SJSA1 (cell line): ENCODE results near the gene FOXF1. TPM values are rescaled to one million over a fixed set of nuclear protein-coding genes. Genes with fewer than 3 reads are reported as not detected.
A peak's percentile ranks its signal among the peaks of the same experiment; 100 is the strongest.

ENCODE experiments used
- DNase-seq, 2 experiments: peaks; one replicate each; pipeline ENCODE4 v3.0.0-alpha.2; 2015 to 2020; ENCODE audit warnings: low spot score in 2 of 2, low read depth in 1 of 2
- H3K27ac ChIP-seq: fragments of 250-450 bp; sonication (Bioruptor Pico); 2 replicates; pipeline ENCODE4 v1.5.1; 2020; ENCODE audit warnings: mild to moderate bottlenecking, moderate library complexity
- H3K27me3 ChIP-seq: fragments of 250-450 bp; sonication (Bioruptor Pico); replicated peaks from 2 replicates; pipeline ENCODE4 v1.5.1; 2020; ENCODE audit warnings: mild to moderate bottlenecking, moderate library complexity
- H3K36me3 ChIP-seq: fragments of 250-450 bp; sonication (Bioruptor Pico); 2 replicates; pipeline ENCODE4 v1.5.1; 2020; ENCODE audit warnings: mild to moderate bottlenecking
- H3K4me1 ChIP-seq: fragments of 250-450 bp; sonication (Bioruptor Pico); replicated peaks from 2 replicates; pipeline ENCODE4 v1.6.1; 2021; ENCODE audit warnings: mild to moderate bottlenecking
- H3K4me3 ChIP-seq: fragments of 250-450 bp; sonication (Bioruptor Pico); 2 replicates; pipeline ENCODE4 v1.5.1; 2020; ENCODE audit warnings: mild to moderate bottlenecking
- H3K9me3 ChIP-seq: fragments of 250-450 bp; sonication (Bioruptor Pico); replicated peaks from 2 replicates; pipeline ENCODE4 v1.5.1; 2020; ENCODE audit warnings: mild to moderate bottlenecking
- total RNA-seq: library from RNA; depleted of rRNA; stranded (reverse); fragments of >200 nt; shearing (Covaris generic); gene quantifications from 2 replicates; pipeline ENCODE4 v1.2.3, GENCODE V29; 2014

Gene FOXF1
- total RNA-seq, 1 experiment from 2014 or later = 34.7 TPM

GRCh38 chr16:86549076-86549892, 39.0 kb downstream of the FOXF1 start:
- H3K4me3 ChIP-seq = no peak overlapping the region
- DNase-seq = no peak
- no peaks in the 10 kb centered on the region; the same call in 1 of the 2 replicates for H3K4me1 ChIP-seq
- no peak overlapping the region for H3K27ac ChIP-seq
- peaks cover 63% of the 10 kb centered on the region for H3K36me3 ChIP-seq
- H3K9me3 ChIP-seq = no peaks in the 10 kb centered on the region
- H3K27me3 ChIP-seq = no peaks in the 10 kb centered on the region

- H3K27me3 ChIP-seq = no peaks in the 10 kb centered on the region
- H3K27ac ChIP-seq = no peak overlapping the region
- no peak overlapping the region for H3K4me3 ChIP-seq
- no peaks in the 10 kb centered on the region; the same call in 1 of the 2 replicates for H3K4me1 ChIP-seq
- no peaks in the 10 kb centered on the region for H3K9me3 ChIP-seq
- peaks cover 61% of the 10 kb centered on the region for H3K36me3 ChIP-seq
- DNase-seq = no peak
These were observed 39.5 kb downstream of the FOXF1 start for GRCh38 chr16:86549893-86550190.

GRCh38 chr16:86550281-86550680, 40.0 kb downstream of the FOXF1 start:
- DNase-seq = no peak
- Histone ChIP-seq H3K27me3 (no peaks in the 10 kb centered on the region), H3K4me1 (peaks cover under 1% of the 10 kb centered on the region), H3K4me3 (no peak overlapping the region), H3K9me3 (no peaks in the 10 kb centered on the region), H3K27ac (no peak overlapping the region), H3K36me3 (peaks cover 59% of the 10 kb centered on the region)

GRCh38 chr16:86553356-86553755, 43.0 kb downstream of the FOXF1 start:
- no peak overlapping the region for H3K27ac ChIP-seq
- DNase-seq = no peak
- no peaks in the 10 kb centered on the region for H3K27me3 ChIP-seq
- peaks cover 40% of the 10 kb centered on the region for H3K36me3 ChIP-seq
- no peak overlapping the region for H3K4me3 ChIP-seq
- H3K9me3 ChIP-seq = no peaks in the 10 kb centered on the region
- peaks cover 15% of the 10 kb centered on the region for H3K4me1 ChIP-seq

- Histone ChIP-seq H3K27me3 (no peaks in the 10 kb centered on the region), H3K9me3 (no peaks in the 10 kb centered on the region), H3K4me3 (peak overlapping the region; percentile 75), H3K36me3 (peaks cover 30% of the 10 kb centered on the region), H3K27ac (peak overlapping the region; percentile 83), H3K4me1 (peaks cover 15% of the 10 kb centered on the region)
- DNase-seq = peak in 1 of 2 experiments; percentile 16
These were observed 44.2 kb downstream of the FOXF1 start for GRCh38 chr16:86554599-86554916.

- Histone ChIP-seq H3K27me3 (no peaks in the 10 kb centered on the region), H3K9me3 (no peaks in the 10 kb centered on the region), H3K4me1 (peaks cover 15% of the 10 kb centered on the region), H3K4me3 (peak within 1 kb of the TSS; percentile 75), H3K36me3 (peaks cover 27% of the 10 kb centered on the region), H3K27ac (peak within 1 kb of the TSS; percentile 83)
- peak; percentile 85 to 94 for DNase-seq
These were observed 44.8 kb downstream of the FOXF1 start, which contains the start of gene MTHFSD for GRCh38 chr16:86554917-86555703. Gene MTHFSD (minus strand): TSS chr16:86555235. CDS start chr16:86555184, 51 bp downstream.

- no peak for DNase-seq
These were observed 45.4 kb downstream of the FOXF1 start for GRCh38 chr16:86555704-86556075.

GRCh38 chr16:86556576-86556975, 46.2 kb downstream of the FOXF1 start:
- DNase-seq = no peak
- H3K4me1 ChIP-seq = peaks cover 15% of the 10 kb centered on the region
- H3K27ac ChIP-seq = no peak overlapping the region
- H3K36me3 ChIP-seq = peaks cover 18% of the 10 kb centered on the region
- H3K27me3 ChIP-seq = no peaks in the 10 kb centered on the region
- H3K4me3 ChIP-seq = no peak overlapping the region
- H3K9me3 ChIP-seq = no peaks in the 10 kb centered on the region

More at GRCh38 chr16:86555704-86556075, 45.4 kb downstream of the FOXF1 start:
- Histone ChIP-seq H3K4me3 (peak overlapping the region; percentile 75), H3K9me3 (no peaks in the 10 kb centered on the region), H3K36me3 (peaks cover 26% of the 10 kb centered on the region), H3K27ac (peak overlapping the region; percentile 83), H3K27me3 (no peaks in the 10 kb centered on the region), H3K4me1 (peaks cover 15% of the 10 kb centered on the region)

GRCh38 chr16:86557587-86557986, 47.3 kb downstream of the FOXF1 start:
- no peak for DNase-seq
- Histone ChIP-seq H3K4me3 (no peak overlapping the region), H3K36me3 (peaks cover 8% of the 10 kb centered on the region), H3K9me3 (no peaks in the 10 kb centered on the region), H3K27me3 (no peaks in the 10 kb centered on the region), H3K27ac (no peak overlapping the region), H3K4me1 (peaks cover 15% of the 10 kb centered on the region)

- Histone ChIP-seq H3K27ac (no peak overlapping the region), H3K27me3 (no peaks in the 10 kb centered on the region), H3K36me3 (peaks cover 7% of the 10 kb centered on the region), H3K4me1 (peaks cover 21% of the 10 kb centered on the region), H3K9me3 (no peaks in the 10 kb centered on the region), H3K4me3 (no peak overlapping the region)
- DNase-seq = no peak
These were observed 48.2 kb downstream of the FOXF1 start for GRCh38 chr16:86558355-86559193.

- Histone ChIP-seq H3K36me3 (peaks cover 2% of the 10 kb centered on the region), H3K9me3 (no peaks in the 10 kb centered on the region)
- no peak for DNase-seq
These were observed 49.5 kb downstream of the FOXF1 start for GRCh38 chr16:86559802-86560305.

GRCh38 chr16:86562356-86562755, 52.0 kb downstream of the FOXF1 start:
- peaks cover 23% of the 10 kb centered on the region for H3K4me1 ChIP-seq
- DNase-seq = no peak
- H3K9me3 ChIP-seq = 0 out of 2 replicates have a peak, but pooled peaks cover 3% of the 10 kb centered on the region
- H3K4me3 ChIP-seq = no peak overlapping the region
- H3K36me3 ChIP-seq = peaks cover 4% of the 10 kb centered on the region
- H3K27me3 ChIP-seq = no peaks in the 10 kb centered on the region
- H3K27ac ChIP-seq = no peak overlapping the region

More at GRCh38 chr16:86559802-86560305, 49.5 kb downstream of the FOXF1 start:
- H3K27me3 ChIP-seq = no peaks in the 10 kb centered on the region
- no peak overlapping the region for H3K27ac ChIP-seq
- H3K4me1 ChIP-seq = peaks cover 26% of the 10 kb centered on the region
- no peak overlapping the region for H3K4me3 ChIP-seq
